Glutamatergic neuron (in vitro differentiated cells): Measurements from ENCODE around the gene FLYWCH1. TPM values are rescaled to one million over a fixed set of nuclear protein-coding genes. Genes with fewer than 3 reads are reported as not detected.
A peak's percentile ranks its signal among the peaks of the same experiment; 100 is the strongest.

Experiments used
- DNase-seq: peaks from one replicate; pipeline ENCODE4 v3.0.0; 2022
- H3K27ac Mint-ChIP-seq: one replicate; pipeline ENCODE4 v1.8.0; 2020; ENCODE audit warnings: mild to moderate bottlenecking, mixed read lengths, inconsistent platforms; ENCODE audit not compliant: unreplicated experiment
- H3K27me3 Mint-ChIP-seq: one replicate; pipeline ENCODE4 v1.8.0; 2020; ENCODE audit warnings: mild to moderate bottlenecking, moderate library complexity, mixed read lengths, inconsistent platforms; ENCODE audit not compliant: unreplicated experiment
- H3K36me3 Mint-ChIP-seq: one replicate; pipeline ENCODE4 v1.8.0; 2020; ENCODE audit warnings: mild to moderate bottlenecking, mixed read lengths, inconsistent platforms; ENCODE audit not compliant: unreplicated experiment
- H3K4me1 Mint-ChIP-seq: one replicate; pipeline ENCODE4 v1.8.0; 2020; ENCODE audit warnings: mild to moderate bottlenecking, low read depth, mixed read lengths, inconsistent platforms; ENCODE audit not compliant: unreplicated experiment
- H3K4me3 Mint-ChIP-seq: one replicate; pipeline ENCODE4 v1.8.0; 2020; ENCODE audit warnings: mild to moderate bottlenecking, mixed read lengths, inconsistent platforms; ENCODE audit not compliant: unreplicated experiment
- H3K9me3 Mint-ChIP-seq: one replicate; pipeline ENCODE4 v1.8.0; 2020; ENCODE audit warnings: mild to moderate bottlenecking, moderate library complexity, mixed read lengths, inconsistent platforms; ENCODE audit not compliant: unreplicated experiment
- CTCF ChIP-seq: fragments of 200-600 bp; sonication (generic); IDR thresholded peaks from one replicate; pipeline ENCODE4 v1.5.0; 2021; ENCODE audit not compliant: partially characterized antibody, unreplicated experiment
- total RNA-seq: library from RNA; stranded (reverse); fragmentation: NEBNext Ultra II Directional; extraction: Animal tissue kit (Norgen Biotek cat#: 25700); gene quantifications from one replicate; pipeline ENCODE4 v1.2.1, GENCODE V29; 2021; ENCODE audit not compliant: unreplicated experiment

The FLYWCH1 gene
- total RNA-seq, 1 donor from 2014 or later = 77.1 TPM

- no peak for TF ChIP-seq CTCF
- Mint-ChIP-seq H3K27me3 (peaks cover 2% of the 10 kb centered on the region), H3K9me3 (no peaks in the 10 kb centered on the region), H3K4me1 (peaks cover 8% of the 10 kb centered on the region), H3K4me3 (no peak overlapping the region), H3K36me3 (no peaks in the 10 kb centered on the region), H3K27ac (no peak overlapping the region)
- DNase-seq = no peak
Observed at GRCh38 chr16:2977440-2977839, 65.7 kb downstream of the FLYWCH1 start.

- H3K4me3 Mint-ChIP-seq = peak overlapping the region; percentile 65
- peaks cover 3% of the 10 kb centered on the region for H3K9me3 Mint-ChIP-seq
- H3K27ac Mint-ChIP-seq = no peak overlapping the region
- H3K36me3 Mint-ChIP-seq = no peaks in the 10 kb centered on the region
- DNase-seq = no peak
- no peak for TF ChIP-seq CTCF
- H3K27me3 Mint-ChIP-seq = peaks cover 3% of the 10 kb centered on the region
- peaks cover 5% of the 10 kb centered on the region for H3K4me1 Mint-ChIP-seq
Observed at GRCh38 chr16:2979669-2980226, 68.0 kb downstream of the FLYWCH1 start.

- no peak for TF ChIP-seq CTCF
- H3K27ac Mint-ChIP-seq = peak within 1 kb of the TSS; percentile 59
- no peaks in the 10 kb centered on the region for H3K36me3 Mint-ChIP-seq
- peak; percentile 93 for DNase-seq
- peak within 1 kb of the TSS; percentile 68 for H3K4me3 Mint-ChIP-seq
- peaks cover 3% of the 10 kb centered on the region for H3K9me3 Mint-ChIP-seq
- peaks cover 5% of the 10 kb centered on the region for H3K4me1 Mint-ChIP-seq
- peaks cover 5% of the 10 kb centered on the region for H3K27me3 Mint-ChIP-seq
Observed at GRCh38 chr16:2980227-2981176, 68.8 kb downstream of the FLYWCH1 start, which contains the start of gene PKMYT1. Gene PKMYT1 (minus strand): TSS chr16:2980446. CDS start chr16:2979657, 789 bp downstream.

GRCh38 chr16:2981177-2981898, 69.6 kb downstream of the FLYWCH1 start:
- Mint-ChIP-seq H3K9me3 (peaks cover 3% of the 10 kb centered on the region), H3K4me3 (peak overlapping the region; percentile 68), H3K27ac (peak overlapping the region; percentile 59), H3K4me1 (peaks cover 5% of the 10 kb centered on the region), H3K27me3 (peaks cover 5% of the 10 kb centered on the region), H3K36me3 (no peaks in the 10 kb centered on the region)
- DNase-seq = no peak
- no peak for TF ChIP-seq CTCF
